Retina (tissue), 1 donor: ENCODE results near the gene NACAD.
A peak's percentile ranks its signal among the peaks of the same experiment; 100 is the strongest.
"Not testable (repeated sequence)": the region's sequence is repeated elsewhere in the genome, so short reads cannot be mapped to it uniquely, and the experiment has no call there.

Experiments
- DNase-seq: peaks from one replicate; pipeline ENCODE4 v3.0.0-alpha.2; 2016

Gene NACAD

DNA sequence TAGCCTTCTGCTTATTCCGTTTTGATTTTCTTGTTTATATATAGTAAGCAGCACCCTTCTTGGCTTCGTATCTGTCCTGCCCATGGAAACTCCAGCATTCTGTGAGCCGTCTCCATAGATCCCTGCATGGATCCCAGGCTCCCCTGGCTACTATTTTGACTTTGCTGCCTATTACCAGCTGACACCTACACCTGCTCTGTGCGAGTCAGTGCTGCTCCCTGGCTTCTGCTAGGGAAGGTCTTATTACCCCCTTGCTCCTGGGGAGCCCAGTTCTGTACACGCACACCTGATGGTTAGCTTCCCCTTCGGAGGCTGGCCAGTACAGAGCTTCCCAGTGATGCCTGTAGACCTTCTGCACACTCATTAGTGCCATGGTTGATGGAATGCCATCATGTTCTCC lies 35.4 kb downstream of the NACAD start:
- DNase-seq: no peak

DNA sequence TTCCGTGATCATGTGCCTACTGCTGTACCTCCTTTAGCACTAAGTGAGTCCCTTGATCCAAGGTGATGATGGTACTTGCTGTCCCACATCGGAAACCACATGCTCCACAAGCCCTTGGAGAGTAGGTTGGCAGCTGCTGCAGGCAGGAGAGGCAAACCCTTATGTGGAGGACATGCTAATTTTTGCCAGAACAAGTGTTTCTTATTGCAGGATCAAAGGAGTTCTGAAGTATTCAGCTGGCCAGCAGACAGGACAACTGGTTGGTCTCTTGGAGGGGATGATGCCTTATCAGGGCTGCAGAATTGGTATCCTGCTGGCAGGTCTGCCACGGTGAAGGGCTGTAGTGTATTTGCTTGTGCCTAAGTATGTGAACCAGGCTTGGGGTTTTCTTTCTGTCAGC lies 36.8 kb downstream of the NACAD start:
- DNase-seq: no peak

DNA sequence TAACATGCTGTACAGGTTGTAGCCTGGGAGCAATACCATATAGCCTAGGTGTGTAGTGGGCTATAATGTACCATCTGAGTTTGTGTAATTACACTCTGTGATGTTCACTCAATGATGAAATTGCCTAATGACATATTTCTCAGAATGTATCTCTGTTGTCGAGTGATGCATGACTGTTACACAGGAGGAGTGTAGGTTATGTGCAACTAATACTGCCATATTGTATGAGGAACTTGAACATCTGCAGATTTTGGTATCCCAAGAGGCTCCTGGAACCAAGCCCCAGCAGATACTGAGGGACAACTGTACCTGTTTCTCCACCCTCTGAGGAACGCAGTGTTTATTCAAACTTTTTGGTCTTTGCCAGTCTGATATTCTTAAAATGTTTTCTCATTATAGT lies 38.6 kb downstream of the NACAD start:
- no peak for DNase-seq

DNA sequence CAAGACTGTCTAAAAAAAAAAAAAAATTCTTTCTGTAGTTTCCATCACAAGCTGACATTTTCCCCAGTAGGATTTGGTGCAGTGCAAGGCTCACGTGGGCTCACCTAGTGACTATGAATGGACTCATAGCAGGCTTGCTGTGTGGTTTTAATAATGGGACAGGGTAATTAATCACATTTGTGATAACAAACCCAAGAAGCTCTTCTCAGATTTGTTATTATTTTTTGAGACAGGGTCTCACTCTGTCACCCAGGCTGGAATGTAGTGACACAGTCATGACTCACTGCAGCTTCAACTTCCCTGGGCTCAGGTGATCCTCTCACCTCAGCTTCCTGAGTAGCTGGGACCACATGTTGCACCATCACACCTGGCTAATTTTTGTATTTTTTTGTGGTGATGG lies 40.0 kb downstream of the NACAD start:
- no peak for DNase-seq

DNA sequence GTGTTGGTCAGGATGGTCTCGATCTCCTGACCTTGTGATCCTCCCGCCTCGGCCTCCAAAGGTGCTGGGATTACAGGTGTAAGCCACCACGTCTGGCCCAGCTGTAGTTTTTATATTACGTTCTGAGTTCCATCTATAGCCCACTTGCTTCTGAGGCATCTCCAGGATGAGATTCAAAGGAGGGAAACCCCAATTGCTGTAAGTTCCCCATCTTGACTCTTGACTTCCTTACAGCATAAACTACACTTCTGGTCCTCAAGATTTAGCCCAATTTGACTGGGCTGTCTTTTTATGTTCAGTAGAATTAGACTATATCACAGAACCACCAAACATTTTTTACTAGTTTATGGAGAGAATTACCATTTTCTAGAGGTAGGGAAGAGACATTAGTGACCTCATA lies 44.4 kb downstream of the NACAD start:
- DNase-seq: no peak

DNA sequence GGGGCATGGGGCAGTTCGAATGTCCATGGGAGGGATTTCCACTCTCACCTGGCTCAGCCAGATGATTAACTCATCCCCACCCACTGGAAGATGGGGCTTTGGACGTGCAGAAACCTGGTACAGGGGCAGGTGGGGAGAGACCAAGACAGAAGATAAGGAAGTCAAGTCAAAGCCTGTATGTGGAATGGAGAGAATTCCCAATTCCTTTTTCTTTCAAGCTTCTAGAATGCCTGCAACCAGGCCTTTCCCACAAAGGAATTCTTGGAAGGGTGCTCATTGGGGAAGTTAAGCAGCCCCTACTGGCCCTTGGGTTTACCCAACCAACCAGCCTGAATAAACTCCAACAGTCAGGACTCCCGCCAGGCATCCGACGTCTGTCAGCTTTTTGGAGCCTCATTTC lies 49.7 kb downstream of the NACAD start:
- DNase-seq: no peak

DNA sequence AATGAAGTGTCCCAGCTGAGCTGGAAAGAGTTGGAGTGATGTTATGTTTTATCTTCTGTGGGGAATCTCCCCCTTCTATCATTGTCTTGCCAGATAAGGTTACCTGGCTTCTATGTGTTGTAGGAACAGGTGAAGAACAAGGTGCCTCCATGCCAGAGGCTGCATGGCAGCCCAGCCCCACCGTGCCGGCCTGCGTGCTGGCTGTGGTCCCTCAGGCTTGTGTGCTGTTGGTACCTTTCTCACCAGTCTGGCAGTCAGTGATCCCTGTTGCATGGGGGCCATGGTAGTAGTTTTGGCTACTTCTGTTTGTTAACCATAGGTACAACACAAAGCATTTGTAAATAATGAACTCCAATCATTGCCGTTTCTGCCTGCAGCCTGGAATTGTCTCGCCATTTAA lies 50.9 kb downstream of the NACAD start:
- DNase-seq: no peak

DNA sequence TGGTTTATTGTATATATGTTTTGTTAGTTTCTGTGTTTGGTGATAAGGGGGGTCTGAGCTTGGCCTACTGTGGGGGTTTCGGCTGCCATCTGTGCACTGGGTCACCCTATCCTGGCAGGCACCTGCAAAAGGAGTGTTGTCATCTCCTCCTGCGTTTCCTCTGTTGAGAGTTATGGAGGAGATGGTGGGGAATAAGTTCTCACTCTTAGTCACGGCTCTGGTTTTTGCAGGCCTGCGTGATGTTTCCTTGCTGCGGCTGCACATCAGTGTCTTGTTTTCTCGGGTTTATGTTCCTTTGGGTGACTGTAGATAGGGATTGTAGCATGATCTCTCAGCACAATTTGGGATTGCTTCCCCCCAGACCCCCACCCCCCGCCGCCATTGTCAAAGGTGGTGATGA lies 52.0 kb downstream of the NACAD start:
- DNase-seq: no peak

DNA sequence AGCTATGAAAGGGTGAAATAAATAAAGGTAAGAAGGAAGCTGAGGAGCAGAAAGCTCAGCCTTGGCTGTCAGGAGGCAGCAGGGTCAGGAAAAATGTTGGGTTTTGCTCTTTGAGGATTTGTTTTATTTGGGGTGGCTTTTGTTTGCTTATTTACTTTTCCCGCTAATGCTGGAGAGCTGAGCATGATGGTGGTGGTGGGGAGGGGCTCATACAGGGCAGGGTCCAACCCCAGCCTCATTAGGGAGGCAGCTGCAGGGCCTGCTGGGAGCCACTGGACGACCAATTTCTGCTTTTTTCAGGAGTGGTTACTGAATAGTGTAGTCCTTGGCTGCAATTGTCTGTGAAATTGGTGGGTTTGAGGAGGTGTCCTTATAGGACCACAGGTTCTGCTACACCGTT lies 52.5 kb downstream of the NACAD start:
- DNase-seq: no peak

DNA sequence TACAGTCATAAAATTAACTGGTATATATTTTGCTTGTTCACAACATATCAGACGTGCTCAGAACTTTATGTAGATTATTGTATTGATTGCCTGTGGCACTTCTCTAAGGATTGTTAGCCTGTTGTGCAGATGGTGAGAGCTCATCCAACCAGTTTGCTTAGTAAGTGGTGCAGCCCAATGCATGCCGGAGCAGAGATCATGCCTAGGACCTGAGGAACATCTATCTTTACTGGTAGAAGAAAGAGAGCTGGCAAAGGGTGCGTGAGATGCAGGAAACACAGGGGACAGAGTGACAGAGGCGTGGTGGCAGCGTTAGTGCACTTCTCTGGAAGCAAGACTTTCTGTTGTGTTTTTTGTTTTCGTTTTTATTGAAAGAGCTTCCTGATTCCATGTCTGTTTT lies 52.9 kb downstream of the NACAD start:
- DNase-seq: no peak

DNA sequence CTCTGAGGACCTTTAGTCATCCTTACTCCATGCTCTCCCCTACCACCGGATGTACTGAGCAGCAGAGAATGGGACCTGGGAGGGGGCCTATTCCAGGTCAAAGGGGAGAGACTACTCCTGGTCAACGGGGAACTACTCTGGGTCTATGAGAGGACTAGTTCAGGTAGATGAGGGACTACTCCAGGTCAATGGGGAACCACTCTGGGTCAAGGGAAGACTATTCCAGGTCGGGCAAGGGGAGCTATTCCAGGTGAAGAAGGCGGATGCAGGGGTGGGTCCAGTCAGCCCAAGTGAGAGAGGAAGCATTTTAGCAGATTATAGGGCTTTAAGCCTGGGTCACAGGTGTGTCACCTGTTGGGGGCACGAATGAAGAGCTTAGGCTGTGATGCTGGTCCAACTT lies 53.4 kb downstream of the NACAD start:
- DNase-seq: no peak

DNA sequence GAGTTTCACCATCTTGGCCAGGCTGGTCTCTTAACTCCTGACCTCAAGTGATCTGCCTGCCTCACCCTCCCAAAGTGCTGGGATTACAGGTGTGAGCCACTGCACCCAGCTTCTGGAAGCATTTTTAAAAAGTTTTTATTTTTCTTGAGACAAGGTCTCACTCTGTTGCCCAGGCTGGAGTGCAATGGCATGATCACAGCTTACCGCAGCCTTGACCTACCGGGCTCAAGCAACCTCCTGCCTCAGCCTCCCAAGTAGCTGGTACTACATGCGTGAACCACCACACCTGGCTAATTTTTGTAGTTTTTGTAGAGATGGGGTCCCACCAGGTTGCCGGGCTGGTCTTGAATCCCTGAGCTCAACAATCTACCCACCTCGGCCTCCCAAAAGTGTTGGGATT lies 54.1 kb downstream of the NACAD start:
- not testable (repeated sequence) for DNase-seq

DNA sequence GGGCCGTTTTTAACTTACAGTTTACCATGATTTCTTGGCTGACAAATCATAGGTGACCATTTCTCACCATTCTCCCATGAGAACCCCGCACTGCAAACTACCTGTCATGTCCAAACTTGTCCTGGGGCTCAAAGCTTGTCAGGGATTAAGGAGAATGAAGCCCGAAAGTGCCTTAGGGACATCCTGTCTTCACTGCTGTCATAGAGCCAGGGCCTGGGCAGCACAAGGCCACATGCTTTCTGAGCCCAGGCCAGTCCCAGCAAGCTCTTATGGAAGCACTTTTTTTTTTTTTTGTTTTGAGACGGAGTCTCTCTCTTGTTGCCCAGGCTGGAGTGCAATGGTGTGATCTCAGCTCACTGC lies 54.9 kb downstream of the NACAD start:
- no peak for DNase-seq

DNA sequence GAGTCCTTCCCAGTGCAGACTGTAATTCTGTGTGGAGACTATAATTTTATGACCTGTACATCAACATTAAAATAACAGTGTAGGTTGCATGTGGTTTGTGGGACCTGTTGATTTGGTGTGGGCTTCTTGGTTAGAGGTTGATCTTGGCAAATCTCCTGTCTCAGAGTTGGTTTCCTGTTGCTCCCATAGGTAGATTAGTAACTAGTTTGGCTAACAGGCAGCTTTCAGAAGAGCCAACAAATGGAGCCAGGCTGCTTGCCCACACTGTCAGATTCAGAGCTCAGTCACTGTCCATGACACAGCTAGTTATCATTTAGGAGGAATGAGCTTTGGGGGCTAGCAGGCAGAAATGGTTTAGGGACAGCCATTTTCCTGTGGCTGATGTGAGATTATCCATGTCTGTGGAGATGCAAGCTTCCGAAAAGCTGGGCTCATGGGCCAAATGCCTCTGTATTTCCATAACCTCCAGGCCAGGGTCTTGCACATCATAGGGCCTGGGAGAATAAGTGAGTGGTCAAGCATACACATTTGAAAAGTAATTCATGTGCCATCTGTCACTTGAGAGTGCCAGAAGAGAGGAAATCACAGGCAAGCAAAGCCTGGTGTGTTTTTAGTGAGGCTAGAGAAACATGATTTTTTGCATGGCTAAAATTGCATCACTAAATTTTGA lies 55.4 kb downstream of the NACAD start:
- peak; percentile 2 for DNase-seq

DNA sequence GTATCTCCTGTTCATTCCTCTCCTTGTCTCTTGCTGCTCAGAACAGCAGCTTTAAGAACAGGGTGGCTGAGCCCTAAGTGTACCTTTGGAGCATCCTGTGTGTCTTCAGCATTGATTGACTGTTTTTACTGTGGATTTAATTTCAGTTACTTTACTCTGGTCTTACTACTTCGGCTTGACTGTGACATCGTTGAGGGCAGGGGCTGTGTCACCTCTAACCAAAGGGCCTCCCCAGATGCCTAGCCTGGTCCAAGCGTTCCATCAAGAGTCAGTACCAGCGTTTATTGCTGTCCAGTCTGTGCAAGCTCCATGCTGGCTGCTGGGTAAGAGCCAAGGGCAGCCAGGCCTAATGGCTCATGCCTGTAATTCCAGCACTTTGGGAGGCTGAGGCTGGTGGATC lies 56.3 kb downstream of the NACAD start:
- no peak for DNase-seq

DNA sequence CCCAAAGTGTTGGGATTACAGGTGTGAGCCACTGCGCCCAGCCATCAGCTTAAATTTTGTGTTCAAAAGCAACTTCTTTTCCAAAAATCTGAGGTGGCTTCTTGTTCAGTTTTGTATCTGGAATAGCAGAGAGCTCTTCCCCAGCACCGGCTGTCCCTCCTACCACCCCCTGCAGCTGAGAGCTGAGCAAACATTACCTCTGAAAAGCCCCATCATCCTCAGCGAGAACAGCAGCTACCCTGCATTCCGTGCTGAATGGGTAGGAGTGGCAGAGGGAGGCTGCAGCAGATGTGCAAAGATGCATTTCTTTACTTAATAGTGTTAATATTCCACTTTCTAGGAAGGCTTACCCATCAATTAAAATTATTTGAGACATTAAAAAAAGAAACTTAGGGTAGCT lies 56.9 kb downstream of the NACAD start:
- DNase-seq: no peak
